Activated naive CD8-positive, alpha-beta T cell (primary cell): ENCODE results near the gene SRSF9.
A peak's percentile ranks its signal among the peaks of the same experiment; 100 is the strongest.

Source experiments
- H3K27ac Mint-ChIP-seq: one replicate; pipeline ENCODE4 v1.8.0; 2021; ENCODE audit warnings: mixed read lengths
- H3K27me3 Mint-ChIP-seq: one replicate; pipeline ENCODE4 v1.8.0; 2021; ENCODE audit warnings: mixed read lengths
- H3K36me3 Mint-ChIP-seq: one replicate; pipeline ENCODE4 v1.8.0; 2021; ENCODE audit warnings: mixed read lengths
- H3K4me1 Mint-ChIP-seq: one replicate; pipeline ENCODE4 v1.8.0; 2021; ENCODE audit warnings: low read depth, mixed read lengths
- H3K4me3 Mint-ChIP-seq: one replicate; pipeline ENCODE4 v1.8.0; 2021; ENCODE audit warnings: mild to moderate bottlenecking, mixed read lengths
- H3K9me3 Mint-ChIP-seq: one replicate; pipeline ENCODE4 v1.8.0; 2021; ENCODE audit warnings: low read depth, mixed read lengths

SRSF9 gene

DNA sequence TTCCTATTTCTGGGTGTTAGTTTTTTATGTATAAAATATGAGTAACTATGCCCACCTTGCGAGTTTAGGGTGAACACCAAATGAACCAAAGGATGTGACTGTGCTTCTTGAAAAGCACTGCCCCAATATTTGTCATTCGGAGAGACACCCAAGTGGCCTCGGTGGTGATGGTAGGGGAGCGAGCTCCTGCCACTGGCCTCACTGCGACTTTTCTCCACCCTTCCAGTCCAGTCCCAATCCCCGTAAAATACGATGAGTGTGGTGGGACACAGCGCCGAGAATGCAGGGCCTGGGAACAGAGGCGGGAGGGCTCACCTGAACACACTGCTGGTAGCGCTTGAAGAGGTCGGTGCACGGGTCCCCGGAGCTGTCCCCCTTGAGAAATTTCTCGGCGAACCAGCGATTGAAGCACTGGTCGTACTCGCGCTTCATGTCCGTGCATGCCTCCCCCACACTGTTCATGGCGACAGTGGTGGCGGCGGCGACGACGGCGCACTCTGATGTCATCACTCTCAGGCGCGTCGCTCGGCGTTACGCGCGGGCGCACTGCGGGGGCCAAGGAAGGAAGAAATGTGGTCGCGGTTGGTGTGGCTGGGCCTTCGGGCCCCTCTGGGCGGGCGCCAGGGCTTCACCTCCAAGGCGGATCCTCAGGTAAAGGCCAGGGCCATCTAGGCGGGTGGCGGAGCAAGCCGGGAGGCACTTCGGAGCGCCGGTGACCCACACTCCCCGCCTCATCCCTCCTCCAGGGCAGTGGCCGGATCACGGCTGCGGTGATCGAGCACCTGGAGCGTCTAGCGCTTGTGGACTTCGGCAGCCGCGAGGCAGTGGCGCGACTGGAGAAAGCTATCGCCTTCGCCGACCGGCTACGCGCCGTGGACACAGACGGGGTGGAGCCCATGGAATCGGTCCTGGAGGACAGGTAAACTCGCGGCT lies 23.4 kb downstream of the SRSF9 start, which contains the start of the genes GATC and TRIAP1:
Gene GATC, plus strand, starts transcription at position 534 of the 933 bp plus-strand sequence. Its CDS starts 37 bp downstream, at position 571.
Gene TRIAP1, minus strand, starts transcription at position 474 of the 933 bp plus-strand sequence. Its CDS starts 12 bp downstream, at position 462.
- Mint-ChIP-seq H3K9me3 (no peaks in the 10 kb centered on the region), H3K36me3 (peaks cover 3% of the 10 kb centered on the region), H3K4me3 (peak within 1 kb of the TSS; percentile 97), H3K4me1 (peaks cover 38% of the 10 kb centered on the region), H3K27ac (peak within 1 kb of the TSS; percentile 98), H3K27me3 (no peaks in the 10 kb centered on the region)

DNA sequence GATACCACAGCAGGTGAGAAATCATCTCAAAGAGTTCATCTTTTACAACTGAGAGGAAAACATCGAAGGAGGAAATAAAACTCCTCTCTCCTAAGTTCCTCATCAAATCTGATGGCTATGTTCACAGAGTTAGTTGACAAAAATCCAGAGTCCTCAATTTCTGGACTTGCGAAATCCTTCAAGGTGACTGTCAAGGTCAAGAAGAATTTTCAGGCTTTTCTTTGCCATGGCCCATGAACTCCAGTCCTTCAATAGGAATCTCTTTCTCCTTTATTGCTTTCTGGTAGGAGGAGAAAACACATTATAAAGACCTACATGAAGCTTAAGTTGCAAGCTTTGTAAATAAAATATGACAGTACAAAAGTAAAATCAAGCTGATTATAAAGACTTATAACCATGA lies 24.9 kb downstream of the SRSF9 start:
- H3K27me3 Mint-ChIP-seq: no peaks in the 10 kb centered on the region
- peaks cover 46% of the 10 kb centered on the region for H3K4me1 Mint-ChIP-seq
- peaks cover 3% of the 10 kb centered on the region for H3K36me3 Mint-ChIP-seq
- H3K27ac Mint-ChIP-seq: peak overlapping the region; percentile 98
- H3K9me3 Mint-ChIP-seq: no peaks in the 10 kb centered on the region
- peak overlapping the region; percentile 97 for H3K4me3 Mint-ChIP-seq

DNA sequence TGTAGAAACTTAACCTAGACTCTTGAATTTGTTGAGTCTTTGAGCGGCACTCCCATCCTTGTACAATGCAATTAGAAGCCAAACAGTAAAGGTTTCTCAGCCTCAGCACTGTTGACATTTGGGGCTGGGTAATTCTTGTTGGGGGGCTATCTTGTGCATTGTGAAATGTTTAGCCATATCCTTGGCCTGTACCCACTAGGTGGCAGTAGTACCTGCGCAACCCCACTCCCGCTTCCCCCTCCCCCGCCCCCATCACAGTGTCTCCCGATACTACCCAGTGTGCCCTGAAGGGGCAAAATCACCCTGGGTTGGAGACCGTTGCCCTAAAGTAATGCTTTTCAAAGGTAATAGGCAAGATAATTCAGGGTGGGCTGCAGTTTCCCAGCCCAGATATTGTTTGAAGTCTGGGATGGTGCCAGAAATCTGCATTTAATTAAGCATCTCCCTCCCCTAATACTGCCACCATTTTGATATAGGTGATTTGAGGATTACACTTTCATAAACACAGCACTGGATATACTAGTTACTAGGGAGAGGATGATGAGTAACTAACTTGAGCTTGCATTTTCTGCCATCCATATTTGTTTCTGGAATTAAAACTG lies 29.8 kb downstream of the SRSF9 start:
- Mint-ChIP-seq H3K4me3 (peak overlapping the region; percentile 73), H3K27ac (no peak overlapping the region), H3K9me3 (no peaks in the 10 kb centered on the region), H3K27me3 (no peaks in the 10 kb centered on the region), H3K4me1 (peaks cover 45% of the 10 kb centered on the region), H3K36me3 (peaks cover 3% of the 10 kb centered on the region)

DNA sequence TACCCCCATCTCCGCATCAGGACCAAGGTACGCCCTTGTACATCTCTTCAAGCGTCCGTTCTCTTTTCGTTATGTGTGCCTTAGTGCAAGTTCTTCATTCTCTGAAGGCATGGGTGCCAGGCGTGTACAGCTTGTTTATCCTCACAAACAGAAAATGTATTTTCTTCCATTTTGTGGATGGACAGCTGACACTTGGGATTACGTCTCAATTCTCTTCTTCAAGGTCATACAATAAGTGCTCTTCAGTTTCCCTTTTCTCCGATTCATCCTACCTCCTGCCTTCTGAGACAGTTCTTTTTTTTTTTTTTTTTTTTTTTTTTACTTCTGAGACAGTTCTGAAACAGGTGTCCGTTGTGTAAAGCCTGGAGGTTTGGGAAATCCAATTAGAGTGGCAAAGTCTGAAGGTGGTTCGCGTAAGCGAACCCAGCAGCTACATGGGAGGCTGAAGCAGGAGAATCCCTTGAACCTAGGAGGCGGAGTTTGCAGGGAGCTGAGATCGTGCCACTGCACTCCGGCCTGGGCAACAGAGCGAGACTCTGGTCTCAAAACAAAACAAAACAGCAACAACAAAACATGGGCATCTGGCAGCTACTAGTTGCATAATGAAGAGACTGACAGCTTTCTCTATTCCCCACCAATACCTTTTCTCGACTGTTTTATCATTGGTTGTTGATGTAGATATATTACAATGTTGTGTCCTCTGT lies 30.9 kb downstream of the SRSF9 start:
- Mint-ChIP-seq H3K4me1 (peaks cover 34% of the 10 kb centered on the region), H3K36me3 (no peaks in the 10 kb centered on the region), H3K27me3 (no peaks in the 10 kb centered on the region), H3K4me3 (peak overlapping the region; percentile 99), H3K9me3 (no peaks in the 10 kb centered on the region), H3K27ac (peak overlapping the region; percentile 98)

DNA sequence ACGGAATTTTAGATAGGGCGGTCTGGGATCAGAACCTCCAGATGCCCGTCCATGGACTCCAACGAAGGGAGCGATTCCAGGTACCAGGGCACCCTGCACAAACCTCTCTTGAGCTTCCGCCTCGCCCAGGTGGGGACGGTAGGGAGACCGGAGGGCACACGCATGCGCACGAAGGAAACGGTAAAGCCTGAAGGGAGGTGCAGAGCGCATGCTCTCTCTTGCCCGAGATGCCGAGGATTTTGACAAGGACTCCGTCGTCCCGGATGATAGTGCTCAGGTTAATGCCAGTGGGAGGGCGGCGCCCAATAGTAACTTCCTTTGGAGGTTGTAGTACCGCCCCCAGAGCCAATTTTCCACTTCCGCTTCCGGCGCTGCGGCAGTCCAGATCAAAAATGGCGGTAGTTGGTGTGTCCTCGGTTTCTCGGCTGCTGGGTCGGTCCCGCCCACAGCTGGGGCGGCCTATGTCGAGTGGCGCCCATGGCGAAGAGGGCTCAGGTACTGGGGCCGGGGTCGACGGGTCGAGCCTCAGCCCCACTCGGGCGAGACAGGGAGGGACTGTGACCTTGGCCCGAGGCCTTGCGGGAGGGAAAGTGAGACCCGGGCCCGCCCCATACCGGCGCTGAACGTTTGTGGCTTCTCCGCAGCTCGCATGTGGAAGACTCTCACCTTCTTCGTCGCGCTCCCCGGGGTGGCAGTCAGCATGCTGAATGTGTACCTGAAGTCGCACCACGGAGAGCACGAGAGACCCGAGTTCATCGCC lies 31.6 kb downstream of the SRSF9 start, which contains the start of gene COX6A1:
Gene COX6A1, plus strand, starts transcription at position 379 of the 760 bp plus-strand sequence. Its CDS starts 14 bp downstream, at position 393.
- Mint-ChIP-seq H3K9me3 (no peaks in the 10 kb centered on the region), H3K36me3 (no peaks in the 10 kb centered on the region)

DNA sequence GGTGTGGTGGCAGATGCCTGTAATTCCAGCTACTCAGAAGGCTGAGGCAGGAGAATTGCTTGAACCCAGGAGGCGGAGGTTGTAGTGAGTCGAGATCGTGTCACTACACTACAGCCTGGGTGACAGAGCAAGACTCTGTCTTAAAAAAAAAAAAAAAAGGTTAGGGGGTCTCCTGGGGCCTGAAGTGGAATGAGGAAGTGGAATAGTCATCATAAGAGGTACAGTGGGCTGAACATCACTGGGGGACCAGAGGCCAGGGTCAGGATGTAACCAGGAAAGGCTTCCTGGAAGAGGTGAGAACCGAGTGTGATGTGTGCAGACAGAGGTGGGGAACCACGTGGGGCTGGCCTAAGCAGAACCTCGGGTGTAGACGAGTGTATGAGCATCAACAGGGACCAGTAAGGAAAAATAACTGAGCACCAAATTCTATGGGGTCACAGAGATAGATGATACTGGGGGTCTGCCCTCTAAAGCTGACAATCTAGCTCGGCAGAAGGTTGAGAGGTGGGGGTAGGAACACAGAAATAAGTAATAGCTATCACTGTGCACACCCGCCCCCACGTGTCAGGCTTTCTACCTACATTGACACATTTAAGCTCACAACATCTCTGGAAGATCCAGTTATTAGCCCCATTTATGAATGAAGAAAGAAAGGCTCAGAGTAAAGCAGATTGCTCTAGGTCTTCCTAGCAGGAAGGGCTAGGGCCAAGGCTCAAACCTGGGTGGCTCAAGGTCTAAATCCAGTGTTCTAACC lies 36.6 kb downstream of the SRSF9 start:
- peaks cover 11% of the 10 kb centered on the region for H3K4me1 Mint-ChIP-seq
- H3K36me3 Mint-ChIP-seq: no peaks in the 10 kb centered on the region
- no peak overlapping the region for H3K27ac Mint-ChIP-seq
- H3K9me3 Mint-ChIP-seq: no peaks in the 10 kb centered on the region
- no peak overlapping the region for H3K4me3 Mint-ChIP-seq
- no peaks in the 10 kb centered on the region for H3K27me3 Mint-ChIP-seq

More for the DNA sequence above, 31.6 kb downstream of the SRSF9 start, which contains the start of gene COX6A1:
- Mint-ChIP-seq H3K4me3 (peak within 1 kb of the TSS; percentile 99), H3K4me1 (peaks cover 33% of the 10 kb centered on the region), H3K27ac (peak within 1 kb of the TSS; percentile 98), H3K27me3 (no peaks in the 10 kb centered on the region)

DNA sequence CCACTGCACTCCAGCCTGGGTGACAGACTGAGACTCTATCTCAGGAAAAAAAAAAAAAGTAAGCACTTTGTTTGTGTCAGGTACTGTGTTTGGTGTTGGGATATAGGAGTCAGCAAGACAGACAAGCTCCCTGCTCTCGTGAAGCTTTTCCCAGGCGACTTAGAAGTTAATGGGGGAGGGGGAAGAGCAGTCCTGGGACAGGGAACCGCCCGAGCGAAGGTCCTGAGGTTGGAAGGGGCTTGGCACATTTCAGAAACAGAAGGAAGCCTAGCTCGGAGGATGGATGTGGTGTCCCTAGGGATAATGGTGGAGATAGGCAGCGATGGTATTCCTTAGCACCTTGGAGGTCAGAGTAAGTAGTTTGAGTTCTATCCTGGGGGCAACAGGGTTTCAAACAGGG lies 40.2 kb downstream of the SRSF9 start:
- H3K9me3 Mint-ChIP-seq: no peaks in the 10 kb centered on the region
- H3K36me3 Mint-ChIP-seq: no peaks in the 10 kb centered on the region
- H3K27ac Mint-ChIP-seq: no peak overlapping the region
- peaks cover 4% of the 10 kb centered on the region for H3K4me1 Mint-ChIP-seq
- no peaks in the 10 kb centered on the region for H3K27me3 Mint-ChIP-seq
- no peak overlapping the region for H3K4me3 Mint-ChIP-seq

DNA sequence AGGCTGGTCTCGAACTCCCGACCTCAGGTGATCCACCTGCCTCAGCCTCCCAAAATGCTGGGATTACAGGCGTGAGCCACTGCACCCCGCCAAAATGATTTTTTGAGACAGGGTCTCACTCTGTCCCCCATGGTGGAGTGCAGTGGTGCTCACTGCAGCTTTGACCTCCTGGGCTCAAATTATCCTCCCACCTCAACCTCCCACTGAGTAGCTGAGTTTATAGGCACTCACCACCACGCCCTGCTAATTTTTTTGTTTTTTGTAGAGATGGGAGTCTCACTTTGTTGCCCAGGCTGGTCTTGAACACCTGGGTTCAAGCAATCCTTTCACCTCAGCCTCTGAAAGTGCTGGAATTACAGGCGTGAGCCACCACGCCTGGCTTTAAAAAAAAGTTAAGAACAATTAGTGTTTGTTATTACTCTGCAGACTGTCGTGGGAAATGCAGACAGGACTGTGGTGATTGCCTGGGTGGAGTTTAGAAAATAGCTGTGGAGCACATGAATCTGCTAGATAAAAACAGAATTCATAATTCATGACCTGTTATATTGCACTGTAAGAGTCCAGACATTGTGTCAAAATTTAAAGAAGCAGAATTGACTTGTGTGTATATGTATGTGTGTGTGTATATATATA lies 40.8 kb downstream of the SRSF9 start:
- H3K4me3 Mint-ChIP-seq: no peak overlapping the region
- H3K9me3 Mint-ChIP-seq: no peaks in the 10 kb centered on the region
- H3K27me3 Mint-ChIP-seq: no peaks in the 10 kb centered on the region
- peaks cover 4% of the 10 kb centered on the region for H3K4me1 Mint-ChIP-seq
- H3K36me3 Mint-ChIP-seq: no peaks in the 10 kb centered on the region
- no peak overlapping the region for H3K27ac Mint-ChIP-seq

DNA sequence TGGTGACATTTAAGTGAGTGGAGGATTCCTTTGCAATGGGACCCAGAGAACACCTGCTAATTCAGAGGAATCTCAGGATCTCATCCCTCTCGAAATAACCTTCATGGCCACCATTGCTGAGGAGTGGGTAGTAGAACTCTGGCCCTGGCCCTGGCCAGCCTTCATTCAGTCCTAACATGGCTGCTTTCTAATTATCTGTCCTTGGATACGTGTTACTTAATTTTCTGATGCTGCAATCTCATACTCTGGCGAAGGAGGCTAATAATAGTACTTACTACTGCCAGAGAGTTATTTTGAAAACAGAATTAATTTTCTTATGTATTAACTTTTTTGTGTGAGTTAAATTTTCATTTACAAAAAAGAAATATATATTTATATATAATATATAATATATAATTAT lies 43.8 kb downstream of the SRSF9 start:
- H3K27ac Mint-ChIP-seq: no peak overlapping the region
- no peak overlapping the region for H3K4me3 Mint-ChIP-seq
- peaks cover 2% of the 10 kb centered on the region for H3K4me1 Mint-ChIP-seq
- no peaks in the 10 kb centered on the region for H3K27me3 Mint-ChIP-seq
- no peaks in the 10 kb centered on the region for H3K9me3 Mint-ChIP-seq
- no peaks in the 10 kb centered on the region for H3K36me3 Mint-ChIP-seq

DNA sequence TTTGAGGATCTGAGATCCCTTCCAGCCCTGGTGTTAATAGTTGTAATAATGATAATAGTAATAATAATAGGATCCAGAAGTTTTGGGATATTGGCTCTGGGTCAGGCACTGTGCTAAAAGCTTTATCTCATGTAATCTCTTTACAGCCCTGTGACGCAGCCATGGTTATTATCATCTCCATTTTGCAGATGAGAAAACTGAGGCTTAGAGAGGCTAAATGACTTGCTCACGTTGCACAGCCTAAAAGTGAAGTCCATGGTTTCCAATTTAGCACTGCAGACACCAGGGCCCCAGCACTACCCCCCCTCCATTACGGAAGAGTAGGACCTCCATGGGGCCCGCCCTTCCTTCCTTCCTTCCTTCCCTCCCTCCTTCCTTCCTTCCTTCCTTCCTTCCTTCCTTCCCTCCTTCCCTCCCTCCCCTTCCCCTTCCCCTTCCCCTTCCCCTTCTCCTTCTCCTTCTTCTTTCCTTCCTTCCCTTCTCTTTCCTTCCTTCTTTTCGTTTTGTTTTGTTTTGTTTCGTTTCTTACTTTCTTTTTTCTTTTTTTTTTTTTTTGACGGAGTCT lies 46.6 kb downstream of the SRSF9 start:
- no peaks in the 10 kb centered on the region for H3K9me3 Mint-ChIP-seq
- H3K4me3 Mint-ChIP-seq: no peak overlapping the region
- no peaks in the 10 kb centered on the region for H3K27me3 Mint-ChIP-seq
- no peaks in the 10 kb centered on the region for H3K4me1 Mint-ChIP-seq
- no peaks in the 10 kb centered on the region for H3K36me3 Mint-ChIP-seq
- no peak overlapping the region for H3K27ac Mint-ChIP-seq

DNA sequence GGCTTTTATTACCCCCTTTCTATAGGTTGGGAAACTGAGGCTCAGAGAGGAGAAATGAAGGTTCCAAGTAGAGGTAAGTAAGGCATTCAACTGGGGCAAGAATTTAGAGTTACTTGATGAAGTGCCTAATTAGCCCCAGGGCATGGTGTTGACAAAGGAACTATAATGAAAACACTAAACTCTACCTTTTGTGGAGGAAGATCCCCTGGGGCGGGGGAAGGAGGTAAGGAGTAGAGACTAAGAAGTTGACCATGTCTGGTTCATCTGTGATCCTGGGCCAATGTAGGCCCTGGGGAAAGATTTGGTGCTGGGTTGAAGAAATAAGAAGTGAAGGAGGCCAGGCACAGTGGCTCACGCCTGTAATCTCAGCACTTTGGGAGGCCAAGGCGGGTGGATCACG lies 47.8 kb downstream of the SRSF9 start:
- H3K27ac Mint-ChIP-seq: no peak overlapping the region
- no peaks in the 10 kb centered on the region for H3K36me3 Mint-ChIP-seq

DNA sequence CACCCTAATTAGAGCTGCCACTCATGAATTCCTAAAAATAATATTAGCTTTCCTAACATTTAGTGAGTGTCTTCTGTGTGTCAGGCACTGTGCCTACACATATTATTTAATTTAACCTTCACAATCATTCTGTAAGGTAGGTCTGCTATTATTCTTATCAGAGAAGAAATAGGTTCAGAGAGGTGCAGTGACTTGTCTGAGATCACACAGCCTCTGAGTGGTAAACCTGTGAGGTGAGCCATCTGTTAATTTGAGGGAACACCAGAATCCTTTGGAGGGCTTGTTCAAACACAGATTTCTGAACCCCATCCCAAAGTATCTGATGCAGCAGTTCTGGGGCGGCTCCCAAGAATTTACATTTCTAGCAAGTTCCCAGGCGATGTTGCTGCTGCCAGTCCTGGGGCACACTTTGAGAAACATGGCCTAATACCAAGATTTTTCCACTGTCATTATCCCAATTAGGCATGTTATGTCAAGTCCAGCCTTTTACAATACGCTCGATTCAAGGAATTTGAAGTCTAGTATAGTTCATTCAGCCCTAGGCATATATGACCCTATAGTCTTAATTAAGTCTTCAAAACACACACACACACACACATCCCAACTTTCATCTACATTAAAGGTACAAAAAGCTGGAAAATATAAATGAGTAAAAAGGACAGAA lies 51.5 kb downstream of the SRSF9 start:
- Mint-ChIP-seq H3K4me3 (no peak overlapping the region), H3K9me3 (no peaks in the 10 kb centered on the region), H3K27ac (no peak overlapping the region), H3K4me1 (no peaks in the 10 kb centered on the region), H3K27me3 (no peaks in the 10 kb centered on the region), H3K36me3 (no peaks in the 10 kb centered on the region)

More for the DNA sequence above, 47.8 kb downstream of the SRSF9 start:
- H3K4me3 Mint-ChIP-seq: no peak overlapping the region
- H3K27me3 Mint-ChIP-seq: no peaks in the 10 kb centered on the region
- no peaks in the 10 kb centered on the region for H3K4me1 Mint-ChIP-seq
- no peaks in the 10 kb centered on the region for H3K9me3 Mint-ChIP-seq
